GM19452 (cell line): ENCODE data around the gene DCLK2.

Experiments
- ATAC-seq: cut with Tn5 transposase; IDR thresholded peaks from one replicate; pipeline ENCODE4 v1.9.1; 2021; ENCODE audit not compliant: unreplicated experiment

DCLK2 gene

GRCh38 chr4:150068300-150068960 is 9.8 kb upstream of the DCLK2 start:
- no peak for ATAC-seq

- no peak for ATAC-seq
These were observed 8.9 kb upstream of the DCLK2 start for GRCh38 chr4:150069353-150069752.

GRCh38 chr4:150070464-150071170 is 7.6 kb upstream of the DCLK2 start:
- ATAC-seq = no peak

GRCh38 chr4:150072471-150072870 is 5.8 kb upstream of the DCLK2 start:
- ATAC-seq = no peak

GRCh38 chr4:150072906-150073714 is 5.1 kb upstream of the DCLK2 start:
- ATAC-seq = no peak

GRCh38 chr4:150074064-150074463 is 4.2 kb upstream of the DCLK2 start:
- no peak for ATAC-seq

- ATAC-seq = peak; percentile 16
These were observed 385 bp downstream of the DCLK2 start for GRCh38 chr4:150078579-150079080.

GRCh38 chr4:150079081-150079581 is 886 bp downstream of the DCLK2 start:
- peak; percentile 43 for ATAC-seq

- ATAC-seq = no peak
These were observed 2.1 kb downstream of the DCLK2 start for GRCh38 chr4:150080337-150080736.

GRCh38 chr4:150080875-150081274 is 2.6 kb downstream of the DCLK2 start:
- ATAC-seq = no peak

GRCh38 chr4:150082241-150082640 is 4.0 kb downstream of the DCLK2 start:
- ATAC-seq = peak; percentile 74

GRCh38 chr4:150087006-150087405 is 8.8 kb downstream of the DCLK2 start:
- ATAC-seq = no peak

- ATAC-seq = no peak
These were observed 11.5 kb downstream of the DCLK2 start for GRCh38 chr4:150089732-150090131.

- no peak for ATAC-seq
These were observed 12.6 kb downstream of the DCLK2 start for GRCh38 chr4:150090836-150091235.

- ATAC-seq = no peak
These were observed 16.4 kb downstream of the DCLK2 start for GRCh38 chr4:150094676-150095075.

- no peak for ATAC-seq
These were observed 18.4 kb downstream of the DCLK2 start for GRCh38 chr4:150096625-150097024.

GRCh38 chr4:150098214-150098613 is 20.0 kb downstream of the DCLK2 start:
- ATAC-seq = no peak

- ATAC-seq = no peak
These were observed 26.3 kb downstream of the DCLK2 start for GRCh38 chr4:150104404-150105027.

- ATAC-seq = no peak
These were observed 28.6 kb downstream of the DCLK2 start for GRCh38 chr4:150106886-150107285.

GRCh38 chr4:150108691-150109090 is 30.4 kb downstream of the DCLK2 start:
- ATAC-seq = no peak

GRCh38 chr4:150114641-150115040 is 36.4 kb downstream of the DCLK2 start:
- ATAC-seq = no peak
